HL-60/S4 treated with phorbol 12-myristate 13-acetate at 8.2 ng/mL for 4 days and 3 days (cell line): ENCODE measurements around the gene SGSH.
"Not testable (repeated sequence)": the region's sequence is repeated elsewhere in the genome, so short reads cannot be mapped to it uniquely, and the experiment has no call there.

Experiments
- in situ Hi-C: fragments of 300-500 bp; cut with MboI; formaldehyde crosslinking; loops from 2 replicates; pipeline ENCODE4 v1.15.0; 2022; ENCODE audit warnings: low sequenced_read_pairs

SGSH gene

DNA sequence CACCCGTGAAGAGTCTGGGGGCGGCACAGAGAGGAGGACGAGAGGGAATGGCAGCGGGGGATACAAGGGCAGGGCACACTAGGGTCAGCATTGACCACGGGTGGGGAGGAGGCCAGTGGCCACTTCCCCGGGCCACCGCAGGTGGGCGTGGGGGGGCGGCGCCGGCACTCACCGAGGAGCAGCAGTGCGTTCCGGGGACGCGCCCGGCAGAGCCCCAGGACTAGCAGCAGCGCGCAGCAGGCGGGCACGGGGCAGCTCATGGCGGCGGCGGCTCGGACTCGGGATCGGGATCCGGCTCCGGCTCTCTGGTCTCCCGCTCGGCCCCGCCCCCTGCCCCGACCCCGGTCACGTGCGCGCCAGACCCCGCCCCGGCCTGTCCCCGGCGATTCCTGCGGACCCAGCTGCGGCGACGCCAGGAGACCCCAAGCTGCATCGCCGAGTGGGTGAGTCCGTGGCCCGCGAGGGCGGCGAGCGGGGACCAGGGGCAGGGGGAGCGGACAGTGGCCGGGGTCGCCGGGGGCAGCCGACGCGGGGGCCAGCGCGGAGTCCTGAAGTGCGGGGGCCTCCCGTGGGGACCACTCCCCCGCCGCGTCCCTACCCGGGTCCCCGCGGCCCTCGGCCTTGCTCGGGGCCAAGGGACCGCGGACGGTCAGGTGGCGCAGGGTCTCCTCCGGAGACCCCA lies at the start of gene SGSH, which contains the start of gene SLC26A11:
Gene SGSH (minus strand): TSS at position 280 of the 682 bp plus-strand sequence. CDS start 20 bp downstream, at position 260.
Gene SLC26A11 (plus strand): TSS at position 374 of the 682 bp plus-strand sequence. CDS start 1,134 bp downstream, outside the sequence.
- in situ Hi-C loops, result no loop called here

DNA sequence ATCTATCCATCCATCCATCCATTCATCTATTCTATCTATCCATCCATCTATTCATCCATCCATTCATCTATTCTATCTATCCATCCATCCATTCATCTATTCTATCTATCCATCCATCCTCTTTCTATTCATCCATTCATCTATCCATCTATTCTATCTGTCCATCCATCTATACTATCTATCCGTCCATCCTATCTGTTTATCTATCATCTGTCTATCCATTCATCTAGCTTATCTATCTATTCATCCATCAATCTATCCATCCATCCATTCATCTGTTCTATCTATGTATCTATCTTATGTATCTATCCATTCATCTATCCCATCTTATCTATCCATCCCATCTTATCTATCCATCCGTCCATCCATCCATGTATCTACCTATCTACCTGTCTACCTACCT lies 49.3 kb upstream of the SGSH start:
- in situ Hi-C loops, result no loop called here

DNA sequence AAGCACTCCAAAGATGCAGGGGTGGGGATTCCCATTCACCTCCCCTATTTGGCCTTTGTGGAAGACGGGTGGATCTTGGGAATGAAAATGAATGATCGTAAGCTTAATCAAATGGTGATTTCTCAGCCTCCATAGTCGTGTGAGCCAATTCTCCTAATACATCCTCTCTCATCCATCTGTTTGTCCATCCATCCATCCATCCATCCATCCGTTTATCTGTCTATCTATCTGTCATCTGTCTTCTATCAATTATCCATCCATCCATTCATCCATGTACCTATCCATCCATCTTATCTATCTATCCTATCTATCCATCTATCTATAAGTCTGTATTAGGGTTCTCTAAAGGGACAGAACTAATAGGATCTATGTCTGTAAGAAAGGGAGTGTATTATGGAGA lies 48.3 kb upstream of the SGSH start:
- in situ Hi-C loops, result no loop called here

DNA sequence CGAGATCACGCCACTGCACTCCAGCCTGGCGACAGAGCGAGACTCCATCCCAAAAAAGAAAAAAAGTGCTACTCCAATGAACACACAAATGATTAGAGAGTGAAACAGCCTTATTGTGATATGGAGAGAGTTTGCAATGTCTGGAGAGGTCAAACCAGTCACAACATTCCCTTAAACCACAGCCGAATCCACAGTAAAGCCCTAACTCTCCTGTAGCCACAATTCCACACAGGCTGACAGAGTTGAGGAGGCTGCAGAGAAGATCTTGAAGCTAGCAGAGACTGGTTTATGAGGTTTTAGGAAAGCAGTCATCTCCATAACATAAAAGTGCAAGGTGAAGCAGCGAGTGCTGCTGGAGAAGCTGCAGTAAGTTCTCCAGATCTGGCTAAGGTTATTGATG lies 47.3 kb upstream of the SGSH start:
- in situ Hi-C loops, result no loop called here

DNA sequence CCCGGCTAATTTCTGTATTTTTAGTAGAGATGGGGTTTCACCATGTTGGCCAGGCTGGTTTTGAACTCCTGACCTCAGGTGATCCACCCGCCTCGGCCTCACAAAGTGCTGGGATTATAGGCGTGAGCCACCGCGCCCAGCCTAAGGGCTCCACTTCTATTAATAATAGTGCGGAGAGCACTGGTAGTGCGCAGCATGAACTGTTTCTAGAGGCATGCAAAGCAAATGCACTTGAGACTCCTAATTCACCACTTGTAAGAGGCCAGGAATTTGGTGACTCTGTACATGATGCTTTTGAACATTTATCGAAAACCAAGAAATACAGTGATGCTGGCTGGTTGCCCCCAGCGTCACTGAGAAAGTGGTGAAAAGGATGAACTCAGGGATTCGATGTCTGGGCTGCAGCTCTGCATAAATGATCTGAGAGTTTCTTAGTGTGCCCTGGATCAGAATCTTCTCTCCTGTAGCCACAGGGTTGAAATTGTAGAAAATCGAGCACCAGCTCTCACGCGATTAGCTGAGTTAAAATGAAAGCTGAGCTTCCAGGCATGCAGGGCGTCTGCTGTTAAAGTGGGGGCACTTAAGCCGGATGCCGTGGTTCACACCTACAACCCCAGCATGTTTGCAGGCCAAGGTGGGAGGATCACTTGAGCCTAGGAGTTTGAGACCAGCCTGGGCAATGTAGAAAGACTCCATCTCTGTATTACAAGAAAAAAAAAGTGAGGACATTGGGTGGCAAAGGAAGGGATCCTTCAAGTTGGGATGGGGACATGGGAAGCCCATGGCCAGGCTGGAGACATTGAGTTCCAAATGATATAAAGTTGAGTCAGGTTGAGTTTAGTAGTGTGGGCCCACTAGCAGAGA lies 45.3 kb upstream of the SGSH start:
- in situ Hi-C loops, result no loop called here

DNA sequence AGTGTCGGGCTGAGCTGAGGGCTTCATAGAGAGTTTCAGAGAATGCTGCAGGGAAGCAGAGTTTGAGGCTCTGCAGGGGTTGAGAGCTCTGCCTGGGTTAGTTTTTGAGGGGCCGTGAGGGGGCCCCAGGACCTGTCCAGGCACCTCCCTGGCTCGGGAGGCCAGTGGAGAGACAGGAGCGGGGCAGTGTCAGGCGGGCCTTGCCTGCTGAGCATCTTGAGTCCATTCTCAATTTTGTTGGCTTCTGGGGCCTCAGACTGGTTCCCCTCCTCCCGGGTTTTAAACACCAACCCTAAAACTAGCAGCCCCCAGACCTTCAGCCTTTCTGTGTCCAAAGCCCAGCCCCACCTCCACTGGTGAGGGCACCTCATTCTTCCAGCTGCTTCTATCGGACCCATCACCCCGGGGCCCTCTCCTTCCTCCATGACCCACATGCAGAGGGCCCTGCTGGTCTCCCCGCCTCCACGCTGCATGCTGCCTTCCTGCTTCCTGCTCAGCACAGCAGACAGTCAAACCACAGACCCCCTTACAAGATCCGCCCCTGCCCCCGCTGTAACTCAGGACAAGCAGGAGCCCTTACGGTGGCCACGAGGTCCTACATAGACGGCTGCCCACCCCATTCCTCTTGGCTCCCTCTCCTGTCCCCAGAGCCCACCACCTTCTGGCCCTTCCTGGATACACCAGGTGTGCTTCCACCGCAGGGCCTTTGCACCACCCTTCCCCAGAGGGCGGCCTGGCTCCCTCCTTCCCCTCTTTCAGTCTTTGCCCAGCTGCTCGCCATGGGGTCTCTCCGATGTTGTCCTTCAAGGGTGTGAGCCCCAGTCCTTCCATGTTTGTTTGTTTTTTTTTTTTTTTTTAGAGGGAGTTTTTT lies 44.3 kb upstream of the SGSH start:
- in situ Hi-C loops, result no loop called here

DNA sequence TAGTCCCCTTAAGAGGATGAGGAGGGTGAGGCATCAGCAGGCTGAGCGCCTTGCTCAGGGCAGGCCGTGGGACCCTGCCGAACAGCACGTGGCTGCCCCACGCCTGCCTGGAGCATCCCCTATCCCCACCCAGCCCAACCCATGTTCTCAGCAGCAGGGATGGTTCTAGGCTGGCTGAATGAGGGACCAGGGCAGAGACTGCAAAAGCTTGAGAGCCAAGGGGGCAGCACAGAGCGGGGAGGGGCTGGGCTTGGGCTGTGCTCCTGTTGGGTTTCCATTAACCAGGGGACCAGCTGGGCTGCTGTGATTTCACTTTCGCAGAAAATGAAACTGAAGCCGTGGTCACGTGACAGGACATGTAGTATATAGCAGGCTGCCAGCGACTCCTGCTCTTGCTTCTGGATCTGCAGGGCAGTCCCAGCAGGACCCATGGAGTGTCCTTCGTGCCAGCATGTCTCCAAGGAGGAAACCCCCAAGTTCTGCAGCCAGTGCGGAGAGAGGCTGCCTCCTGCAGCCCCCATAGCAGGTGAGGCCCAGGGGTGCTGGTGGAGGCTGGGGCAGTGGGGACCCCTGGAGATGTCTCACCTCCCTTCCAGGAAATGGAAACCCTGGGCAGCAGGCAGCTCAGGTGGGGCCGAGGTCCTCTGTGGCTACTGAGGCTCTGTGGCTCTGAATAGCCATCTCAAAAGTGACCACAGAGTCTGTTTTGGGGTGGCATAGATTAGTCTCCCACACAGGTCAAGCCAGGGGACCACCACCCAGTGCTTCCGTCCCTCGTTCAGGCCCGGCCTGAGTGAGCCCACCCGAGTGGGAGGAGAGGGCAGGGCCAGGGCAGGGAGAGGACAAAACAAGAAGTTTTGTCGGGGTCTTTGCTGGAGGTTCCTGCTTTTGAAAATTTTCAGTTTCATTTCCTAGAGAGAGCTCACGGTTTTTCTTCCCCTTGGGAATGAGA lies 43.4 kb upstream of the SGSH start:
- in situ Hi-C loops, result no loop called here

DNA sequence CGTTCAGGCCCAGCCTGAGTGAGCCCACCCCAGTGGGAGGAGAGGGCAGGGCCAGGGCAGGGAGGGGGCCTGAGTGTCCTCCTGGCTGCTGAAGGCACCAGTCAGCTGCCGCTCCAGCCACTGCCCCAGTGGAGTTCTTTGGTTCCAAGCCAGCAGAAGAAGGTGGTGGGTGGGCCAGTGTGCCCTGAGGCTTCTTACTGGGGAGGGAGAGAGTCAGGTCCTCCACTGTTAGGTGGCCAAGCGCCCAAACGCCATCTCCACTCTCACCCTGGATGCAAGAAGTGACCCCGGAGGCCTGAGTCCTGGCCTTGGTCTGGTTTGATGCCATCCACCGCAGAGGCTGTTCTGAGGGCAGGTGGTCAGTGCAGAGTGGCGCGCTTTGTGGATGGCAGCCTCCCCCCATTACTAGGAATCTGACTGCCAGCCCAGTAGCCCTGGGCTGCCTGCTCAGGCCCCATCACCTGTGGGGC lies 42.7 kb upstream of the SGSH start:
- in situ Hi-C loops, result no loop called here

DNA sequence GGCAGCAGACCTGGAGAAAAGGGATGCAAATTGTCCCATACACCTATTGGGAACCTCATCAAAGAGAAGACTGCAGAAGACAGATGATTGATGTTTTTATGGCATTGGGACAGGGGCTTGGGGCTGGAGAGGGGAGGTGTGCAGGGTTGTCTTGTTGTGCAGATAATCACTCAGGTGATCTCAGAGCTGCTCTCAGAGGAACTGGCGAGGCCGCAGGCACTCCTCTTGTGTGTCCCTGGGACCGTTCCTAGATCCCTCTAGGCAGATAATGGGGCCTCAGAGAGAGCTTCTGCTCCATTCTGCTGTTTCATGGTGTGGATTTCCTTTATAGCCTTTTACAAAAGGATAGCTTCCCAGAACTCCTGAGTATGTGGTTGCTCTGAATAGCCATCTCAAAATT lies 42.2 kb upstream of the SGSH start:
- in situ Hi-C loops, result no loop called here

DNA sequence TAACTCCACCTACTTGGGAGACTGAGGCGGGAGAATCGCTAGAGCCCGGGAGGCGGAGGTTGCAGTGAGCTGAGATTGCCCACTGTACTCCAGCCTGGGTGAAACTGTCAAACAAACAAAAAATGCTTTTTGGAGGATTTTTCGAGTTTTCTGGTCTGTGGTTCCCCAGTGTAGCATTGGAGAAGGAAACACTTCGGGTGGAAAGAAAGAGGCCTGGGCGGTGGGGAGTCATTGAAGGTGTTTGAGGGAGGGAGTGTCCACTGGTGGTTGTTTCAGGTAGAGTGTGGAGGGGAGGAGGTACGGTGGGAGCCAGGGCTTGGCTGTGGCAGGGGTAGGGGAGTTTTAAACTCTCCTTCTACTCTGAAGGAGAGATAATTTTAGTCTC lies 41.8 kb upstream of the SGSH start:
- in situ Hi-C loops, result no loop called here

DNA sequence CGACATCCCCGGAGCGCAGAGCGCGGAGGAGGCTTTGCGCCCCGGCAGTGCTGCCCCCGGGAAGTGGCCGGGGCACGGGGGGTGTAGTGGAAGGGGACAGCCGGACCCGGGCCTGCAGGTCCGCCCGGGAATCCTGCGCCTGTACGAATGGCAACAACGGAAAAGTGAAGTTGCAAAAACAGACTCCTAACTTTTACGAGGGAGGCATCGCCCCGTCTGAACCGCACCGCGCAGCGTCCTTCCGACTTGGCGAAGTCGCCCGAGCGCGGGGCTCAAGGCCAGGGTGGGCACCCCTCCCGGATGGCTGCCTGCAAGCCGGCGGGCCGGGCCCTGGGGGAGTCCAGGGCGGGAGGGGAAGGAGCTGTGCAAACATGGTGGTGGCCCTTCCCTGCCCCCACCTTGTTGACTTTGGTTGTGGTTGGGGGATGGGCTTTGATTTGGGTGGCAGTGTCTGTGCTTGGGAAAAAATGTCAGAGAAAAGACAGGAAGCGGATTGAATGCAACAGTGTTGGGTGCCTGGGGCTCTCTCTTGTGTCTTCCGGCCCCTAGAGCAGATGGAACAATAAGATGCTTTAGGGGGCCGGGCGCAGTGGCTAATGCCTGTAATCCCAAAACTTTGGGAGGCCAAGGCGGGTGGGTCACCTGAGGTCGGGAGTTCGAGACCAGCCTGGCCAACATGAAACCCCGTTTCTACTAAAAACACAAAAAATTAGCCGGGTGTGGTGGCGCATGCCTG lies 41.2 kb upstream of the SGSH start:
- in situ Hi-C loops, result no loop called here

DNA sequence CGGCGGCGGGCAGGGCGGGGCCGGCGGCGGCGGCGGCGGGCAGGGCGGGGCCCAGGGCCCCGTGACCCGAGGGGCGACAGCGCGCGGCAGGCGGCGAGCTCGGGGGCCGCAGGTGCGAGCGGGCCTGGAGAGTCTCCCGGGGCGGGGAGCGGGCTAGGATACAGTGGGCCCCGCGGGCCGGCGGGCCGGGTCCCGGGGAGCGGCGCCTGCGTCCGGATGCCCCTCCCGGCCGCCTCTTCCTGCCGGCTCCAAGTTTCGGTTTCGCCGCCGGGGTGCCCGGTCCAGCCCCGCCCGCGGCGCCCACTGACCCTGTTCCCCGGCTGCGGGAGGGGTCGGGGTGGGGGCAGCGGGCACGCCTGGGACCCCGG lies 40.6 kb upstream of the SGSH start, which contains the start of gene RNF213:
Gene RNF213 (plus strand): TSS at position 62 of the 368 bp plus-strand sequence. CDS start 2,830 bp downstream, outside the sequence.
- in situ Hi-C loops, result no loop called here

DNA sequence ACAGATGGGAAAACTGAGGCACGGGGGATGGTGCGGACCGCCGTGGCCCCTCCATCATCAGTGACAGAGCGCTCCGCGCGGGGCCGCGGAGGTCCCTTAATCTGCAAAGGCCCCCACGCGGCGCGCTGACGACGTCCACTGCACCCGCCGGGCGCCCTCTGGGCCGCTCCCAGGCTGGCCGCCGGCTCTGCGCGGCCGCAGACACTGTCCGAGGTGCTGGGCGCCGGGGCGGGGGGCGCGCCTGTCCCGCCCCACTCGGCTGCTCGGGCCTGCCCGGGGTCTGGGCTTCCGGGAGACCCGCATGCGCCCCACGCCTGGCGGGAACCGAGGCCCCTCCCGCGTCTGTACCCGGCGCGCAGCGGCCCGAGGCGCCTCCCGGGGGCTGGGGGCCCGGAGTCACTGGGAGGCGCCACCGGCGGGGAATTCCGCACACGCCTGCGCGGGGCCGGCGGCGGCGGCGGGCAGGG lies 40.0 kb upstream of the SGSH start:
- in situ Hi-C loops, result no loop called here

DNA sequence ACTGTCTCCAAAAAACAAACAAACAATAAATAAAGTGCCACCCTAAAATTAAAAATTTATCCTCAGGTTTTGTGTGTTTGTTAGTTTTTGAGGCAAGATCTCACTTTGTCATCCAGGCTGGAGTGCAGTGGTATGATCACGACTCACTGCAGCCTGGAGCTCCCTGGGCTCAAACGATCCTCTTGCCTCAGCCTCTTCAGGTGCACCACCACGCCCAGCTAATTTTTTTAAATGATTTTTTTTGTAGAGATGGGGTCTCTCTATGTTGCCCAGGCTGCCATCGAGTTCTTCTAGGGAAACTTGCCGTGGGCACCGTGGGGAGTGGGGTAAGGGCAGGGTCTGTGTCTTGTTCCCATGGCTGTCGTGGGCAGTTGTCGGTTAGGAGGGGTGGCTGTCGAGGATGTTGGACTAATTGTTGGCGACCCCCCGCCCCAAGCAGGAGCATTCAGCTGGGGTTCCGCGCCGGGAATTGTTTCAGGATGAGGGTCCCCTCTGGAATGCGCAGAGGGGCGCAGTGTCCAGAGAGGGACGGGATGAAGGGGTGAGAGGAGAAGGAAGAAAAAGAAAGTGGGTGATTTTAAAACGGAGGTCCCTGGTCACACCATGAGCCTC lies 39.4 kb upstream of the SGSH start:
- in situ Hi-C loops, result no loop called here

DNA sequence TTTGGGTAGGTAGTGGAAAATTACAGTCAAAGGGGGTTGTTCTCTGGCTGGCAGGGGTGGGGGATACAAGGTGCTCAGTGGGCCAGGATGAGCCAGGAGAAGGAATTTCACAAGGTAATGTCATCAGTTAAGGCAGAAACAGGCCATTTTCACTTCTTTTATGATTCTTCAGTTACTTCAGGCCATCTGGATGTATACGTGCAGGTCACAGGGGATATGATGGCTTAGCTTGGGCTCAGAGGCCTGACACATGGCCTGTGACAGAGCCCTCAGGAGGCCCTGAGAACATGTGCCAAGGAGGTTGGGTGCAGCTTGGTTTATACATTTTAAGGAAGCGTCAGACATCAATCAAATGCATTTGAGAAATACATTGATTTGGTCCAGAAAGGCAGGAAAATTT lies 38.2 kb upstream of the SGSH start:
- in situ Hi-C loops, result not testable (repeated sequence)

DNA sequence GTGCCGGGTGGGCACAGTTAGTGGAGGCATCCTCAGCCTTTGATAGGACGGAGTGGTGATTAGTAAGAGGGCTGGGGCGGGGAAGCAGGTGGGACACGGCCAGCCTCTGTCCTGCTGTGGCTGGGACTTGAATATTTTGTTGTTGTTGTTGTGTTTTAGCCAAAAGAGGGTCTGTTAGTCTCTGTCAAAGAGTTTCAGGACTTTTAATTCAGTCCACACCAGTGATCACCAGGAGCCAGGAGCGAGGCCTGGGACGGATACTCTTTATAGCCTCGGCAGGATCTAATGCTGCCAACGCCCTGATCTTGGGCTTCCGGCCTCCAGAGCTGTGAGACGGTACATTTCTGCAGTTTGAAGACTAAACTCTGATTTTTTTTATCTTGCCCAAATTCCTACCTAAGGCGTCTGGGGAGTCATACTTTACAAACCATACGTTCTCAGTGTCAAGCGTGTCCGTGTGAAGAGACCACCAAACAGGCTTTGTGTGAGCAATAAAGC lies 37.6 kb upstream of the SGSH start:
- in situ Hi-C loops, result no loop called here

DNA sequence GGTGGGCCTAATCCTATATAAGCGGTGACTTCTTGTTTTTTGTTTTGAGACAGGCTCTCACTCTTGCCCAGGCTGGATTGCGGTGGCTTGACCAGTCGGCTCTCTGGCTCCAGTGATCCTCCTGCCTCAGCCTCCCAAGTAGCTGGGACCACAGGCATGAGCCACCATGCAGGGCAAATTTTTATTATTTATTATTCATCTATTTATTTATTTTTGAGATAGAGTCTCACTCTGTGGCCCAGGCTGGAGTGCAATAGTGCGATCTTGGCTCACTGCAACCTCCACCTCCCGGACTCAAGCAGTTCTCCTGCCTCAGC lies 35.9 kb upstream of the SGSH start:
- in situ Hi-C loops, result no loop called here

DNA sequence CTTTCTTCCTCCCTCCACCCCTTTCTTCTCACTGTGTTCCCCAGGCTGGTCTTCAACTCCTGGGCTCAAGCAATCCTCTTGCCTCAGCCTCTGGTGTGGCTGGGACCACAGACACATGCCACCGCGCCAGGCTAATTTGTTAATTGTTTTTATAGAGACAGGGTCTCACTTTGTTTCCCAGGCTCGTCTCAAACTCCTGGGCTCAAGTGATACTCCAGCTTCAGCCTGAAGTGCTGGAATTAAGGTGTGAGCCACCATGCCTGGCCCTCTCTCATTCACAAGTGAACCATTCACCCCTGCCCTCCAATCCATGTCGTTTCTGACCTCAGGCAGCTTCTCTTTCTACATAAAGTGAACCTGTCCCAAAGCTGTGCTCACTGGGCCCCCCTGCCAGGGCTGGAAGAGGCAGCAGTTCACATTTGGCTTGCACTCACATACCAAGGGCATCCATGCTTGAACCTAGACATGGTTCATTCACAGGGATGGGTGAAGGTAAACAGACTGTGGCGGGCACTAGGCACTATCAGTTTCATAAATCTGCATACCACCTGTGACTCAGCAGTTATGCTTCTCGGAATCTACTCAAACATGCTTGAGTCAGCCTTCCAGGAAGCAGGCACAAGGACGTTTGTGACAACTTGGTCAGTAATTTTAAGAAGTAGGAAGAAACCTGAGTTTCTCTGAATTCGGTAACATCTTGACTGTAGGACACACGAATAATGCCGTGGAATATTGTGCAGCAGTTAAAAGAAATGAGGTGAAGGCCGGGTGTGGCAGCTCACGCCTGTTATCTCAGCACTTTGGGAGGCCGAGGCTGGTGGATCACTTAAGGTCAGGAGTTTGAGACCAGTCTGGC lies 34.5 kb upstream of the SGSH start:
- in situ Hi-C loops, result no loop called here
